GM21825 (cell line): ENCODE measurements around the gene OR6S1.
"Not testable (repeated sequence)": the region's sequence is repeated elsewhere in the genome, so short reads cannot be mapped to it uniquely, and the experiment has no call there.

Experiments
- ATAC-seq: cut with Tn5 transposase; IDR thresholded peaks from one replicate; pipeline ENCODE4 v1.9.1; 2021; ENCODE audit warnings: mild to moderate bottlenecking, moderate library complexity; ENCODE audit not compliant: unreplicated experiment

Gene OR6S1

DNA sequence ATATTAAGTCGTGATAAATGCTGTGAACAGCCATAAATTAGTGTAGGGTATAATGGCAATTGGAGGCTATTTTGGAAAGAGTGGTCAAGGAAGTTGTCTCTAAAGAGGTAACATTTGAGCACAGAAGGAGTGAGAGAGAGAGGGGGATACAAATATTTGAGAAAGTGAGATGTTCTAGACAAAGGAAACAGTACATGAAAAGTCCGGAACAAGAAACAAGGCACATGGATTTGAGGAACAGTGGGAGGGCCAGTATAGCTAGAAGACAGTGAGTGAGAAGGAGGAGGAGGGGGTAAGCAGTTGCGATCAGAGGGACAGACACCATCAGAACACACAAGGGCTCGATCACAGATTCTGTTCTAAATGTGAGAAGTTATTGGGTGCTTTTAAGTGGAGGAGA, 30.2 kb downstream of the OR6S1 start:
- ATAC-seq, result no peak

DNA sequence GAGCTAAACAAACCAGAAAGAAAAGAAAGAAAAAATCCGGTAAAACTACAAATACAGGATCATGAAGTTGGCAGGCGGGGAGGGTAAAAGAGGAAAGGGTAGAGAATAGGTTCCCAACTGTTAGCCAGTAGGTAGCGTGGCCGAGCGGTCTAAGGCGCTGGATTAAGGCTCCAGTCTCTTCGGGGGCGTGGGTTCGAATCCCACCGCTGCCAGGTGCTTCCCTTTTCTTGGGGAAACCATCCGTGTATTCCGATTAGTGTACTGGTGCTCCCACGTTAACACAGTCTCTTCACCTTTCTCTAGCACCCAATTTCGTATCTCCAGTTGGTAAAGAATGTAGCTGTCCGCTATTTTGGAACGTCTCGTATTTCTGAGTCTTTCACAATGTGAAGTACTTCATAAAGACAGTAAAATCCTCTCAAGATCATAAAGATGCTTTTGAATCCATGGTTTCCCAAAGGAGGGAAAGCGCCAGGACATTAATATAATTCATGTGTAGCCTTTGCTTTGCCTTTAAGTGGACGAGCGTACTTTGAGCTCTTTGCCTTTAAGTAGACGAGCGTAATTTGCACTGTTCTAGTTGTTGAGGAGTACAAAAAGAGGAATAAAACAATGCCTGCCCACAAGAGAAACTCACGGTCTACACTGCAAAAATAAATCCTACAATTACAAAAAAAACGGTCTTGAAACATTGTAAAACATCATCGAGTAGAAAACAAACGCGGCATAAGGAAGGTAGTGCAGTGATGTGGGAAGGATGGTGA, 31.3 kb downstream of the OR6S1 start:
- ATAC-seq, result no peak

GRCh38 chr14:20609215-20610001, 32.1 kb downstream of the OR6S1 start:
- ATAC-seq, result no peak

- no peak for ATAC-seq
These were observed 32.9 kb downstream of the OR6S1 start for GRCh38 chr14:20608383-20609110.

DNA sequence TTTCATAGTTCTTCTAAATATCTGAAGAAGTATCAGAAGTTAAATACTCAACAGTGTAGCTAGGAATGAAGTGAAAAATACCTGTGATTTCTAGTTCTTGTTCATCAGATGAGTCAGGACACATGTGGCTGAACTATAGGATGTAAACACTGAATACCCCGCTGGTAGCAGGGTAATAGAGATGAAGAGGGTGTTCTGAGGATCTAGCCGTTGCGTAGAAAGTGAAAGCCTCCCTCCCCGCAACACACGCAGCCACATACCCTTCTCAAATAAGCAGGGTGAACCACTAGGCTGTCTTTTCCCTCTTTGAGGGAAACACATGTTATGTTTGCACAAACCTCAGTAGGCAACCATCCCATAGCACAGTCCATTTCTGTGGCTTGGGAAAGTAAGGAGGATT, 33.9 kb downstream of the OR6S1 start:
- ATAC-seq, result no peak

DNA sequence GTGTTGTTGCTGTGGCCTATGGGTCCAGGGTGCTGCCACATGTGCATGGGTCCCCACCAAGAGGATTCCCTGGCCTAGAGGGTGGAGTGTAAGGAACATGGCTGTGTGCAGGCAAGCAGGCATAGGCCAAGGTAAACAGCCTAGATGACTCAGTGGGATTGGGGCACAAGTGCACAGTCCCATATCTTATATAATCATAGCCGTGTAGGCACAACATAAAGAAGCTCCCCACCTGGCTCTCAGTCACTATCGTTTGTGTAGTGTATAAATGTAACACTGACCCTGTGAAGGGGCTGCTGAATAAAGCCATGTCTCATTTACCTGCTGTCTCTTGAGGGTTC, 34.6 kb downstream of the OR6S1 start:
- no peak for ATAC-seq

DNA sequence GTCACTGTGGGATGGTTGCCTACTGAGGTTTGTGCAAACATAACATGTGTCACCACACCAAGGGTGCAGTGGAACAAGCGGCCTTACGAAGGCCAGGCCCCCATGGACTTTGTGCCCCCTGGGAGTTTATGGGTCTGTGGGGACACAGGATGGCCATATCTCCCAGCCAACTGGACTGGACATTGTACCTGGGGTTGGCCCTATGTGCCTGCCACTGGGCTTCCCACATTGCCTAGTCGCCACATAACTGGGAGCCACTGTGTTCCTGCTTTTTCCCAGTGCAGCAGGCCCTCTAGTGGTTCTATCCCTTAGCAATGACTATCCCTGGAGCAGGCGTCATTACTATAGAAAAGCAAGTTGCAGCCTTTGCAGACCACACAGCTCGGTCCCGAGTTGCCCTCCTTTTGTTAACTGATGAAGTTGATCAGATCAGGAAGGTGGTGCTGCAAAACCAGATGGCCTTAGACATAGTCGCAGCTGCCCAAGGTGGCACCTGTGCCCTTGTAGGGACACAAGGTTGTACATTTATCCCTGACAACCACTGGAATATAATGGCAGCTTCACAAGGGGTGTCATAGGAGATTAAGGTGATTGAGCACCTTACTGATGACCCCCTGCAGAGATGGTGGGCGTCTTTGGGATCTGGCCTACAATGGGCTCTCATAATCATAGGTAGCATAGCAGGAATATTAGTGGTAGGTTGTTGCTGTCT, 35.1 kb downstream of the OR6S1 start:
- ATAC-seq, result no peak

GRCh38 chr14:20603813-20604690, 37.4 kb downstream of the OR6S1 start:
- ATAC-seq, result no peak

GRCh38 chr14:20602583-20602982, 38.9 kb downstream of the OR6S1 start:
- no peak for ATAC-seq

DNA sequence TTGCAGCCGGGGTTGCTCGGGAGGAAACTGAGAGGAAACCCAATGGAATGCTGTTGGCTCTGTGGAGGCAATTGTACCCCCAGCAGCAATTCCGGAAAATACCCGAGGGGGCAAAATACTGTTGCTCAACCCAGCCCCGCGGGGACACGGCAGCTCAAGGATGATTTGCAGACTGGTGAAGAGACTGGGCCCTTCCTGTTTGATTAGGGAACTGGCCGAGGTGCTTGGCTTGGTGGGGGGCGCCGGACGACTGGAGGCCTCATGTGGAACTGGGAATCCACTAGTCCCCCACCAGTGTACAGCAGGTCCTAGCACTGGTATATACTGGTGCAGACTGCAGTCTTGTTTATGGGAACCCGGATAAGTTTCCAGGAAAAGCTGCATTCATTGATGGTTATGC, 40.0 kb downstream of the OR6S1 start:
- no peak for ATAC-seq

GRCh38 chr14:20597108-20597507, 44.4 kb downstream of the OR6S1 start:
- no peak for ATAC-seq

DNA sequence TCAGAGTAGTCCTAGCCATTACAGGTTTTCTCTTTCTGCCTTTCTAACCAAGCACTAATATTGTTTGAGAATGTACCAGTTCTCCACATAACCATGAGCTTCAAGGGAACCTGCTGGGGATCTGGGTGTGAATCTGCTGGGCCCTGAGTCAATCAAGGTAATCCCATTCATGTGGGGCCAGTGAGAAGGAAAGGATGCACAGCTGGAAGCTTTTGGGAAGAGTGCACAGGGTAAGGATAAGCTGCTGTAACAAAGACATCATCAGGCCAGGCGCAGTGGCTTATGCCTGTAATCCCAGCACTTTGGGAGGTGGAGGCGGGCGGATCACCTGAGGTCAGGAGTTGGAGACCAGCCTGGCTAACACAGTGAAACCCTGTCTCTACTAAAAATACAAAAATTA, 45.8 kb downstream of the OR6S1 start:
- ATAC-seq, result not testable (repeated sequence)

DNA sequence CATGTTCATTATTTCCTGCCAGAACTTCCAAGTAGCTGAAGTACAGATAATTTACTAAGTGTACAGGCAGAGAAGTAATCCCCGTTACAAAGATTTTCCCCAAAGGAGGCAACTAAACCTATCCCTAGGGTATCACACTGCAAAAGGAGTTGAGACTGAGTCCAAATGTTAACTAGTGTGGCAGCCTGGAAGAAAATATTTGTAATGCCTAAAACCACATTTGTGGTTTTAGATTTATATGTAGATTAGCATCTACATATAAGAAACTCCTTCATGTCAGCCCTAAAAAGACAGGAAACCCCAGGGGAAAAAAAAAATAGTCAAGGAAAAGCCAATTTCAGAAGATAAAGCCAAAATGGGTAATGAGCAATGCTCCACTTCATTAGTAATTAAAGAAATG, 48.9 kb downstream of the OR6S1 start:
- ATAC-seq, result no peak

GRCh38 chr14:20591235-20591634, 50.3 kb downstream of the OR6S1 start, which contains the start of gene RNASE12:
RNASE12 (minus strand) TSS chr14:20591376; CDS start chr14:20590723, 653 bp downstream.
- no peak for ATAC-seq
